Jurkat, Clone E6-1 (cell line): Measurements from ENCODE around the gene TSPAN9.

ENCODE experiments used
- DNase-seq: peaks from one replicate; pipeline ENCODE4 v3.0.0-alpha.2; 2011; ENCODE audit warnings: low read depth, low spot score
- H3K4me3 ChIP-seq: 2 replicates; pipeline ENCODE4 v1.5.1; 2011; ENCODE audit warnings: mild to moderate bottlenecking, low read length, control low read depth, moderate library complexity

Gene TSPAN9

GRCh38 chr12:3091382-3092241, 14.4 kb downstream of the TSPAN9 start:
- no peak for DNase-seq
- H3K4me3 ChIP-seq, result no peak overlapping the region

GRCh38 chr12:3092764-3093163, 15.6 kb downstream of the TSPAN9 start:
- DNase-seq, result no peak
- H3K4me3 ChIP-seq, result no peak overlapping the region

GRCh38 chr12:3097186-3097804, 20.1 kb downstream of the TSPAN9 start:
- H3K4me3 ChIP-seq, result no peak overlapping the region
- DNase-seq, result no peak

- no peak for DNase-seq
- H3K4me3 ChIP-seq, result no peak overlapping the region
These were observed 20.7 kb downstream of the TSPAN9 start for GRCh38 chr12:3097836-3098235.

- H3K4me3 ChIP-seq, result no peak overlapping the region
These were observed 21.3 kb downstream of the TSPAN9 start for GRCh38 chr12:3098436-3098835.

GRCh38 chr12:3099146-3099545, 22.0 kb downstream of the TSPAN9 start:
- no peak overlapping the region for H3K4me3 ChIP-seq
- no peak for DNase-seq

More at GRCh38 chr12:3098436-3098835, 21.3 kb downstream of the TSPAN9 start:
- no peak for DNase-seq

- H3K4me3 ChIP-seq, result no peak overlapping the region
- no peak for DNase-seq
These were observed 24.3 kb downstream of the TSPAN9 start for GRCh38 chr12:3101309-3102024.

GRCh38 chr12:3102771-3103410, 25.7 kb downstream of the TSPAN9 start:
- DNase-seq, result no peak
- H3K4me3 ChIP-seq, result no peak overlapping the region

- H3K4me3 ChIP-seq, result no peak overlapping the region
- no peak for DNase-seq
These were observed 26.6 kb downstream of the TSPAN9 start for GRCh38 chr12:3103806-3104205.

- DNase-seq, result no peak
- H3K4me3 ChIP-seq, result no peak overlapping the region
These were observed 28.7 kb downstream of the TSPAN9 start for GRCh38 chr12:3105690-3106479.

- H3K4me3 ChIP-seq, result no peak overlapping the region
These were observed 29.4 kb downstream of the TSPAN9 start for GRCh38 chr12:3106579-3106978.

GRCh38 chr12:3107071-3107583, 29.9 kb downstream of the TSPAN9 start:
- H3K4me3 ChIP-seq, result no peak overlapping the region
- no peak for DNase-seq

More at GRCh38 chr12:3106579-3106978, 29.4 kb downstream of the TSPAN9 start:
- DNase-seq, result no peak

GRCh38 chr12:3107954-3108353, 30.8 kb downstream of the TSPAN9 start:
- no peak for DNase-seq
- no peak overlapping the region for H3K4me3 ChIP-seq

- DNase-seq, result no peak
- H3K4me3 ChIP-seq, result no peak overlapping the region
These were observed 33.4 kb downstream of the TSPAN9 start for GRCh38 chr12:3110578-3110977.

GRCh38 chr12:3113671-3114325, 36.6 kb downstream of the TSPAN9 start:
- no peak overlapping the region for H3K4me3 ChIP-seq
- DNase-seq, result no peak

GRCh38 chr12:3114671-3115070, 37.5 kb downstream of the TSPAN9 start:
- no peak overlapping the region for H3K4me3 ChIP-seq
- DNase-seq, result no peak

GRCh38 chr12:3115078-3115477, 37.9 kb downstream of the TSPAN9 start:
- no peak overlapping the region for H3K4me3 ChIP-seq

More at GRCh38 chr12:3115078-3115477, 37.9 kb downstream of the TSPAN9 start:
- no peak for DNase-seq
